Nephron (organoid): ENCODE data around the gene AUP1.

ENCODE experiments used
- H3K27ac Mint-ChIP-seq, 3 experiments: 2 replicates each; pipeline ENCODE4 v1.8.0; 2020; ENCODE audit warnings: mixed read lengths in 3 of 3, mild to moderate bottlenecking in 2 of 3, moderate library complexity in 1 of 3
- H3K27me3 Mint-ChIP-seq: 2 replicates; pipeline ENCODE4 v1.8.0; 2021; ENCODE audit warnings: low read depth, mild to moderate bottlenecking, moderate library complexity, mixed read lengths
- H3K36me3 Mint-ChIP-seq: 2 replicates; pipeline ENCODE4 v1.8.0; 2020; ENCODE audit warnings: low read depth, mixed read lengths
- H3K4me1 Mint-ChIP-seq: 2 replicates; pipeline ENCODE4 v1.8.0; 2020; ENCODE audit warnings: mixed read lengths
- H3K4me3 Mint-ChIP-seq, 3 experiments: 2 replicates each; pipeline ENCODE4 v1.8.0; 2020; ENCODE audit warnings: mild to moderate bottlenecking in 3 of 3, mixed read lengths in 3 of 3, moderate library complexity in 2 of 3
- H3K9me3 Mint-ChIP-seq: 2 replicates; pipeline ENCODE4 v1.8.0; 2020; ENCODE audit warnings: mixed read lengths
- CTCF ChIP-seq, 3 experiments: fragments of 200-600 bp; sonication (generic); IDR thresholded peaks; one replicate each; pipeline ENCODE4 v1.5.0; 2021; ENCODE audit warnings: antibody characterized with exemption in 3 of 3; ENCODE audit not compliant: unreplicated experiment in 3 of 3

The AUP1 gene

GRCh38 chr2:74504591-74504990, 24.9 kb downstream of the AUP1 start:
- TF ChIP-seq CTCF (IDR thresholded peaks at IDR 0.05; ENCODE audit: unreplicated experiment in 3 of 3), result no peak
- Mint-ChIP-seq H3K9me3 (no peaks in the 10 kb centered on the region), H3K36me3 (peaks cover 31% of the 10 kb centered on the region), H3K4me1 (peaks cover 56% of the 10 kb centered on the region), H3K27ac (peak overlapping the region; percentile 6 to 73 (median 12)), H3K4me3 (peak overlapping the region; percentile 77 to 87 (median 81)), H3K27me3 (peaks cover 95% of the 10 kb centered on the region)

- Mint-ChIP-seq H3K27me3 (peaks cover 95% of the 10 kb centered on the region), H3K27ac (peak overlapping the region; percentile 6 to 73 (median 61)), H3K36me3 (peaks cover 31% of the 10 kb centered on the region), H3K4me1 (peaks cover 61% of the 10 kb centered on the region), H3K4me3 (peak overlapping the region; percentile 77 to 87 (median 81)), H3K9me3 (no peaks in the 10 kb centered on the region)
- no peak for TF ChIP-seq CTCF (IDR thresholded peaks at IDR 0.05; ENCODE audit: unreplicated experiment in 3 of 3)
Observed at GRCh38 chr2:74503506-74504475, 25.7 kb downstream of the AUP1 start.

- H3K9me3 Mint-ChIP-seq, result no peaks in the 10 kb centered on the region
- H3K4me3 Mint-ChIP-seq, result peak overlapping the region; percentile 77 to 87 (median 81)
- peak overlapping the region; percentile 61 to 83 (median 63) for H3K27ac Mint-ChIP-seq
- H3K36me3 Mint-ChIP-seq, result peaks cover 31% of the 10 kb centered on the region
- TF ChIP-seq CTCF (IDR thresholded peaks at IDR 0.05; ENCODE audit: unreplicated experiment in 3 of 3), result no peak
- peaks cover 64% of the 10 kb centered on the region for H3K4me1 Mint-ChIP-seq
- H3K27me3 Mint-ChIP-seq, result peaks cover 95% of the 10 kb centered on the region
Observed at GRCh38 chr2:74502720-74503505, 26.6 kb downstream of the AUP1 start.

DNA sequence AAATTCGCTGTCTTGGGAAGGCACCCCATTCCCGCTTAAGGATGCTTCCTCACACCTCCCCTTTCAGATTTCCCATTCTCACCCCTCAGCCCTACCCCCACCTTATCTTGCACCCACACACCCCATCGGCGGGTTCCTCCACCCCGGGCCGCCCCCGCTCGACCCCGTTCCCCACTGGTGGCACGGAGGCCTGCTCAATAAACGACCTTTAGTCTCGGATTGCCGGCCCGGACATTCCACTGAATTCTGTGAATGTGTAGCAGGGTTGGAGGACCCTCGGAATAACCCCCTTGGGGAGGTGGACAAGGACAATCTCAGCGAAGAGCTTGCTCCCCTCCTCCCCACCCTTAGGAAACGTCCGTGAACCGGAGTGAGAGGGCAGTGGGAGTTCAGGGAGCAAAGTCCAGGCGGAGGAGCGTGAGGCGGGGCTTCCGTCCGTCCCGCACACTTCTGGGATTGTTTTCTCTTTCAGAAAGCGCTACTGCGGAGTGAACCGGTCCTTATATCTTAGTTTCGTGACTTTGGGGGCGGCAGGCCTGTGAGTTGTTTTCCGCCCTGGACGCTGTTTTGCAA, 27.3 kb downstream of the AUP1 start:
- Mint-ChIP-seq H3K4me1 (peaks cover 60% of the 10 kb centered on the region), H3K27ac (peak overlapping the region; percentile 61 to 83 (median 63)), H3K27me3 (peaks cover 96% of the 10 kb centered on the region), H3K4me3 (peak overlapping the region; percentile 77 to 87 (median 81)), H3K9me3 (no peaks in the 10 kb centered on the region), H3K36me3 (peaks cover 27% of the 10 kb centered on the region)
- no peak for TF ChIP-seq CTCF (IDR thresholded peaks at IDR 0.05; ENCODE audit: unreplicated experiment in 3 of 3)

GRCh38 chr2:74501335-74502071, 28.0 kb downstream of the AUP1 start:
- peak overlapping the region; percentile 61 to 83 (median 63) for H3K27ac Mint-ChIP-seq
- H3K4me1 Mint-ChIP-seq, result peaks cover 53% of the 10 kb centered on the region
- peaks cover 96% of the 10 kb centered on the region for H3K27me3 Mint-ChIP-seq
- TF ChIP-seq CTCF (IDR thresholded peaks at IDR 0.05; ENCODE audit: unreplicated experiment in 3 of 3), result no peak
- no peaks in the 10 kb centered on the region for H3K9me3 Mint-ChIP-seq
- peaks cover 21% of the 10 kb centered on the region for H3K36me3 Mint-ChIP-seq
- H3K4me3 Mint-ChIP-seq, result peak overlapping the region; percentile 77 to 87 (median 81)
